HG03571 (cell line): ENCODE measurements around the gene CRIM1.

ENCODE experiments used
- ATAC-seq: cut with Tn5 transposase; IDR thresholded peaks from one replicate; pipeline ENCODE4 v1.9.1; 2021; ENCODE audit not compliant: unreplicated experiment

The CRIM1 gene

DNA sequence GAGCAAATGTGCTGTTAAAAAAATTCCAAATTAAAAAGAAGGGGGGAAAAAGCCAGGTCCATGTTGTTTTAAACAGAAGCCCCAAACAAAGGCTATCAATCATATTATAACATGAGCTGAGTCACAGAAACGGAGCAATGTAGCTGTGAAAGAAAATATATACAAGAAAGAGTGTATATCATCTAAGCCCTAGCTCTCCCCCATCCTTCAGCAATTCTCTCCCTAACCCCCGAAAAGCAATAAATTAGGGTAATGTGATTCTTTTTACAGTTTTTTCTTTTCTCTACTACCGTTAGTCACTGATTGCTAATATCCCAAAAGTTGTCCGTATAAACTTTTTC lies 217.1 kb downstream of the CRIM1 start:
- no peak for ATAC-seq

DNA sequence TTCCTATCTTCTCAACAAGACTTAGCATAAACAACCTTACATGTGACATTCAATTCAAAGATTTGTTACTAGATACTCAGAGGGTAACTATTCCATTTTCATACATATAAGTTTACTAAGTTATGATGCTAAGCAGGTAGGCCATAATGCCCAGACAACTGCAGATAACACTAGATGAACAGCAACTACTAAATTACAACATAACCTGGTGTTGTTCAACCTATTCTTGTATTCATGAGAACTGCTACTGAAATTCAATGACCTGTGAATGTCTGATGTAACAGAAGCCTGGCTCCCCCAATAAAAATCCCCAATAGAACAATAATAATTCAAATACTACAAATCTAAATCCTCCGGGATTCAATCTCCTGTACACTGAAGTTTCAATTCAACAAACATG lies 217.6 kb downstream of the CRIM1 start:
- ATAC-seq = no peak

DNA sequence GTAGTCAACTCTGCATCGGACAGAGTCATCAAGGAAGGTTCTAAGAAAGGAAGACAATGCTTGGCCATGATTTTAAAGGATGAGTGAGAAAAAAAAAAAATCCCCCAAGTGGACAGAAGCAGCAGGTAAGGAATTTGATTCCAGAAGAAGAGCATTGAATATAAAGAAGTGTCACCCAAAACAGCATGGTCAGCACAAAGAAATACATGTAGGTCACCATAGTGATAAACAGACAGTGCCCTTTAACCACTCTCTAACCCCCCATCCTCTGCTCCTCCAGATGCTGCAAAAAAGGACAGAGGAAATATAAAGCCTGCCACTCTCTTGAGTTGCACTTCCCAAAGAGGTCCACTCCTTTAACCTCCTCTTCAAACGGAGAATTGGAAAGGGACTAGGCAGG lies 219.0 kb downstream of the CRIM1 start:
- no peak for ATAC-seq

DNA sequence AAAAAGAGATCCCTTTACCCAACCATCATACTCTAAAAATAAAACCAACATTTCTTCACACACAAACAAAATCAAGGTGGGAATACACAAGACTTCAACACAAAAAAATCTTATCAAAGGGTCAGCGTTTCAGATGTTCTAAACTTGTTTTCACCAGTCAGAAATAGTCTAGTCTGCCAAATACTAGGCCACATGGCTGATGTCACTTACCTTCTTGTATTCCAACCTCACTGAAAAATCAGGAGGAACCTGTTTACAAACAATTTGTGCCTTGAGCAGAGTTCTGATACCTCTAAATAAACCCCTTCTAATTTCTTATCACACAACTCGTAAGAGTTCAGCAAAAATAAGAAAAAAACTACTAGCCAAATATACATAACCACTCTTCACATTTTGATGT lies 222.3 kb downstream of the CRIM1 start:
- ATAC-seq = no peak

DNA sequence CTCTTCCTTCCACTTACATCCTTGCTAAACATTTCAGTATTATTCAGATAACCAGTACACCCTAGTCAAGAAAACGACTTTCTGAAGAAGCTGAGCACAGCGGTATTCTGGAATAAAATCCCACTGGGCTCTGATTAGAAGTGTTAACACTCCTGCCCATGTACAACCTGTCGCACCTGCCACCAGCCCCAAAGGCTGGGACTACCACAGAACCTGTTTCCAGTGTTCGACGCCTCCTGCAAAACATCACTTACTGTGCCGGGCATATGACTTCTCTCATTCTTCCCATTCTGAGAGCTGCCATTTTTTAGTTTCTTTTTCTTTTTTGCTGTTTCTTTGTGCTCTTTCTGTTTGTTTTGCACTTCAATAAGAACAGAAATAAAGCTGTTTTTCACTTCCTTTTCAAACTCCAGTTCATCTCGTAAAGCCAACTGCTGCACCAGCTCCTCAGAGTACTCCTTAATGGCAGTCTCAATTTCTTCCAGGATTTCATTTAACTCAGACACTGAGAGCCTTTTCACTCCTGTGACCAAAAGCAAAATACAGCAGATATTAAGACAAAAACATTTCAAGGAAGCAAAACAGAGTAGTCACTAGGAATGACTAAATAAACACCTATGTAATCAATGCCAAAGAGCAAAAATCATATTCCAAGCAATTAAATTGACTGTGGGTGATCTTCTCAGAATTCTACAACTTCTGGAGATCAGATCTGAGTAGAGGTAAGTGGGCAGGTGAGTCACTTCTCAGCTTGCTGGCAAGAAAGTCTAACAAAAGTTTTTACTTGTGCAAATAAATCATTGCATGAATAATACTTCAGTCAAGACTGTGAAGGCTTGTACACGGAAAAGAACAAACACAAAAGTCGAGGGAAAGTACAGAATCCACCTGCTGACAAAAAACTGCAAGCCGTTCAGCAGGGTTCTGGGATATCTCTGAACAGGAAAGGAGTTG lies 223.0 kb downstream of the CRIM1 start:
- ATAC-seq = no peak

DNA sequence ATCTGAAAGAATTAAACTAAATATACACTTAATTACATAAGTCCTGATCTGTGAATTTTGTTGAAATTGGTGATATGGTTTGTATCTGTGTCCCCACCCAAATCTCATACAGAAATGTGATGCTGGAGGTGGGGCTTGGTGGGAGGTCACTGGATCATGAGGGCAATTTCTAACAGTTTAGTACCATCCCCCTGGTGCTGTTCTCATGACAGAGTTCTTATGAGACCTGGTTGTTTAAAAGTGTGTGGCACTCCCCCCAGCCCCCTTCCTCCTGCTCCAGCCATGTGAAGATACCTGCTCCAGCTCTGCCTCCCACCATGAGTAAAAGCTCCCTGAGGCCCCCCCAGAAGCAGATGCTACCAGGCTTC lies 223.7 kb downstream of the CRIM1 start:
- no peak for ATAC-seq

DNA sequence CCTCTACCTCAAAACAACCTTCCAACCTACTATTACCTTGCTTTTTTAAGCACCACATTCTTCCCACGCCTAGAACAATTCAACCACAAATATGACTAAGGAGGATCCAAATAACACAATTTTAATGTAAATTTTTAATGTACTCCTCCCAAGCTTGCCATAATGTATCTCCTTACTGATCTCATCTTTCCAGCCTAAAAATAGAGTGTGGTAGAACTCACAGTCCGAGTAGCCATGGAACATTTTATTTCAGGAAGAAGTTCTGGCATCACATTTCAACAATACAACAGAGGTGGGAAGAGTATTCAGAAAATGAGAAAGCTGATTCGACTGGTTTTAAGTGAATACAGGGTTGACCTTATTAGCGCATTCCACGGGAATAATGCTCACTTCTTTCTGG lies 227.0 kb downstream of the CRIM1 start:
- ATAC-seq = no peak

DNA sequence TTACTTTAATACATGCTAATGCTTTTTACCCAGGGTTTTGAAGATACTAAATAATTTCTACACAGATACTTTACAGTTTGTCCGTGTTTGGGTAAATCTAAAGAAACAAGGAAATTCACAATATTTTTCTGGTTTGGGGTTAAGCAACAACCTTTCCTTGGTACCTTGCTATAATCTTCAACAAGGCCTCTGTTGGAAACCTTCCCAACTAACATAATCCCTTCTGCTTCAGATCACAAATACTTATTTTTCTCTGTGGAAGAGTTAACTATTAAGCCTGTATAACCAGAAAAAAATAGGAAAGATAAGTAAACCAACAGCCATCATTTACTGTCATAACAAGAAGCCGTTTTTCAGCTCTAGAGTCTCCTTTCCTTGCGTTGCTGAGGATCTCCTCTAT lies 227.4 kb downstream of the CRIM1 start:
- no peak for ATAC-seq

DNA sequence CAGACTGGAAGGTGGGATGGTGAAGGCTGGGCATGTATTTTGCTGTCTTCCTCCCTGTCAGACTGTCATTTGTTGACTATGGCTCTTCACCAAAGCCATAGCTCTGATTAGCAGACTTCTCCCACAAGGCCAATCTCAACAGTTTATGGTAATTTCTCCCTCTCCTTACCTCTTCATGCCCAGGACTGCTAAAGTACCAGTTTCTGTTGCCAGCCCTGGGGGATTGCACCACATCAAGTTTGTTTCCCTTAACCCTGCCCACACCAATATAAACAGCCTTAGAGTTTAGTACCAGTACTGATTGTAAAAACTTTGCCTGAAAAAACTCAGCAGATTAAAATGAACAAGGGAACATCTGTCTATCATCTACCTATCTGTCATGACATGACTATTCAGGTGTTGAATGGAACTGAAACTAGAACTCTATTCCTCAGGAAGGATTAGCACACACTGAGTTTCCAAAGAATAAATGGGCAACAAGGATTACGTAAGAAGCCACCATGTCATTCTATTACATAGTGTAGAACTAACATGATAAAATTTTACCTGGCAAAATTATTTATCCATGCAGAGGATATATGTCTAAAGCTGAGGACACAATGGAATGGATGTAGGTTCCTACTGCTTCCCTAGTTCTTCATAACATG lies 228.7 kb downstream of the CRIM1 start:
- ATAC-seq = no peak

DNA sequence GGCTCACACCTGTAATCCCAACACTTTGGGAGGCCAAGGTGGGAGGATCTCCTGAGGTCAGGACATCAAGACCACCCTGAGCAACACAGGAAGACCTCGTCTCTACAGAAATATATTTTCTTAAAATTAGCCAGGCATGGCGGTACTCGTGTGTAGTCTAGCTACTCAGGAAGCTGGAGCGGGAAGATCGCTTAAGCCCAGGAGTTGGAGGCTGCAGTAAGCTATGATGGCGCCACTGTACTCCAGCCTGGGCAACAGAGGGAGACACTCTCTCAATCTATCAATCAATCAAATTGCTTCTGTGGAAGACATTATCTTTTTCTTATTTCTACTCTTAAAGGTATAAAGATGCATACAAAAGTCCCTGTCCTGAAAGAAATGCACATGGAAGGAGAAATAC lies 231.1 kb downstream of the CRIM1 start:
- ATAC-seq = no peak

DNA sequence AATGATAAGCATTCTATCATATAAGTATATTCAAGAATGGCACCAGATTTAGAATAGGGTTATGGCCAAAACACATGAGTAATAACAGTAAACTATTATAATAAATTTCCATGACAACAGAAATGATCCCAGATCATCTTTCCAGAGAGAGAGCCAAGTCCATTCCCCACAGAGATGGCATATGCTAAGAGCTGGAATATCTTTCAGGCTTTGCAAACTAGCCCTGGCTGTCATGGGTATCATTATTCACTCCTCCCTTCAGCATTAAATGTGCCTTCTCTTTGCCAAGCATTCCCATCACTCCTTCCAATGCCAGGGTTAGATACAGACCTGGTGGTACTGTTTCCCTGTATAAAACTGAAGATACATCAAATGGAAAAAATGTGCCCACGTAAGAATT lies 231.5 kb downstream of the CRIM1 start:
- ATAC-seq = no peak

DNA sequence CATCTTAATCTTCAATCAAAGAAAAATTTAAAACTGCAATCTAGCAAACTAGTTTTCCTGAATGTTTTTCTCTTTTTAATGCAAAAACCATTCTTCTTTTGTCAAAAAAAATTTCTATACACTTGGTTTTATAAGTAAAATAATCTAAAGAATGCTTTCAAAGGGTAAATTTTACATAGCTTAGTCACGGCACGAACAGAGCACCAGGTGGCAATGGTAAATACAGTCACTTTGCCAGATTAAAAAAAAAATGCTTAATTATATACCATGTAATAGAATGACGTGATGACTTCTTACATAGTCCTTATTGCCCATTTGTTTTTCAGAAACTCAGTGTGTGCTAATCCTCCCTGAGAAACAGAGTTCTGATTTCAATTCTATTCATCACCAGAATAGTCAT lies 232.0 kb downstream of the CRIM1 start:
- ATAC-seq = no peak

DNA sequence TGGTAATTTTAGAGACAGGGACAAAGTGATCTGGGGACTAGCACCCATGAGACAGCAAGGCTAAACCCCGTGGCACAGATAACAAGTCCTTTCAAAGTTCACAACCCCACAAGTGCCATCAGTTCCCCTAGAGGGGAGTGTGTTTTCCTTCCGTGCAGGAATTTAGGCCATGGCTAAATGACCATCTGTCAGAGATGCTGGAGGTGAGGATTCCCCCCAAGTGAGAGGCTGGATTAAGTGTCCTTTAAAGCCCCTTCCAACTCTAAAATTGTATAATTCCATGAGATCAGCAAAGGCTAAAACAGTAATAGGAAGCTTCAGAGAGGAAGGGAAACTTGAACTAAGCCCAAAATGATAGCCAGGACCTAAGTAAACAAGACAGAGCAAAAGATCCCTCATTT lies 233.7 kb downstream of the CRIM1 start:
- ATAC-seq = no peak

DNA sequence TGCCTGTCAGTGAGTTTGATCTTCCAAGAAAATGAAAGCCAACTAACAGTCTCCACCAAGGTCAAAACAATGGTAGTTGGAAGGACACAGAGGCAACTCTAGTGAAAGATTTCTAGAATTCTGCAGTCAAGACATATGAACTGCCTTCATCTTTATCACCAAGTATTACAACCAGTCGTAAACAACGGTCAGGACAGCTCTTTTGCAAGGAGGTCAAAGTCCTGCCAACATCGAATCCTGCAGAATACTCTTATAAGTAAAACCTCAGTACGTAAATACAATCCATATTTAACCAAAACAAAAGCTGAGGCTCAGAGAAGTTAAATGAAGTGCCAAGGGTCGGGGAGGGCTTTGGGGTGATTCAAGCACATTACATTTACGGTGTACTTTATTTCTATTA lies 239.3 kb downstream of the CRIM1 start:
- no peak for ATAC-seq

DNA sequence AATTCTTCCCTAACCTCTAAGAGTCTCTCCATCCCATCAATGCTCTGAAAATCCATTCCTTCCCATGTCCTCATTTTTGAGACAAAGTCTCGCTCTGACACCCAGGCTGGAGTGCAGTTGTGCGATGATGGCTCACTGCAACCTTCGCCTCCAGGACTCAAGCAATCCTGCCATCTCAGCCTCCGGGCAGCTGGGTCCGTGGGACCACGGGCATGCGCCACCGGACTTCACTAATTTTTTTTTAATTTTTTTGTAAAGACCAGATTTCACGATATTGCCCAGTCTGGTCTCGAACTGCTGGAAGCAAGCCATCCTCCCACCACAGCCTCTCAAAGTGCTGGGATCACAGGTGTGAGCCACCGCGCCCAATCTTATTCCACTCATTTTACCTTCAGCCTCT lies 240.8 kb downstream of the CRIM1 start:
- ATAC-seq = no peak

DNA sequence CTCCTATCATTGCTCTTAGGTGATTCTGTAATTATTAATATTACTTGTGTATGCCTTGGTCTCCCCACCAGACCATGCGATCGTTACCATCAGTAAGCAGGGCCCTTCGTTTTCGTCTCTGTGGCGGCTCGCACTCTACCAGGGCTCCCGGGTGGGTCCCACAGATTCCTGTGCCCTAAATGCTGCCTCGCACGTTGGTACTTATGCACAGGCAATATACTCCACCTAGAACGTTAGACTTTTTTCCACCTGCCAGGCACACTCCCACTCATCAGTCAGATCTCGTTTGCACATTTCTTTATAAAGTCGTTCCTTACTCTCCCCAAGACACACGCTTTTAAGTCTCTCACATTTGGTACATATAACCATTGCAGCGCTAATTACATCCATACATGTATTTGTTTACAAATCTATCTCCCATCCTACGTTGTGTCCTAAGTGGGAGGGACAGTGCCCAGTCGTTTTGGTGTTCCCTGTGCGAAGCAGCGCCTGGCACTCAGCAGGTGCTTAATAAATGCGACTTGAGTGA lies 241.5 kb downstream of the CRIM1 start:
- ATAC-seq = no peak

DNA sequence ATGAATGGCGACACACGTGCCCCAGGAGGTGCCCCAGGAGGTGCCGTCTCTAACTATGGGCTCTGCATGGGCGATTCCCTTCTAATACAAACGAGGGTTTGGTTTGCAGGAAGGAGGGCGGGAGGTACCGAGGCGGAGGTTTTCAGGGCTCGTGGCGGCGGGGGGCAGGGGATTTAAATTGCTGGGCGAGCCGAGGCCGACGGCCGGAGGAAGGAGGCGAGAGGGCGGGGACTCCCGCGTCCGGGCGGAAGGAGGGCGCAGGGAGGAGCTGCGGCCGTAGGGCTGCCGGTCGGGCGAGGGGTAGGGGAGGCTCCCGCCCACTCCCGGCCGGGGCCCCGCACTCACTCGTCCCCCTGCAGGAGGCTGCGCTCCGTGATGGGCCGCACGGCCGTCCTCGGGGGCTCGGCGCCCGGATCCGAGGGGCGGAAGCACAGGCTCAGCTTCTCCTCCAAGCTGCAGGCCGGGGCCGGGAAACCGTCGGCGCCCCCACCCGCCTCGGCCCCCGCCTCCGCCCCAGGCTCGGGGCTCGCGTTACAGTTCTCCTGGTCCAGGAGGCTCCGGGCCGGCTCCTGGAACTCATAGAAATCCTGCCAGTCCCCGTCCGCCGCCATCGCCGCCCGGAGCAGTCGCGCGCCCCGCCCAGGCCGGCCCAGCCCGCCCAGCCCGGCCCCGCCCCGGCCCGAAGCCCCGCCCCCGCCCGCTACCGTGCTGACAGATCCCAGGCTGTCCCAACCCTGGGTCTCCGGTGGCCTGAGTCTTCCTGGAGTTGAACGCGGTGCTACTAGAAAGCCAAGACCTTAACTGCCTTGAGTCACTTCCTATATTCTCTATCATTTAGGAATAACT lies 242.2 kb downstream of the CRIM1 start, which contains the start of gene FEZ2:
Gene FEZ2 (minus strand): TSS at position 637 of the 846 bp plus-strand sequence. CDS start 26 bp downstream, at position 611.
- ATAC-seq = peak; percentile 100
